Adrenal gland (tissue), 12 donors: ENCODE data around the gene TMED7. TPM values are rescaled to one million over a fixed set of nuclear protein-coding genes. Genes with fewer than 3 reads are reported as not detected.

Source experiments
- DNase-seq, 7 donors: peaks; one replicate each; pipeline ENCODE4 v3.0.0-alpha.2; 2019 to 2020
- H3K27ac ChIP-seq, 5 donors: fragments of 200-600 bp; sonication (generic) in 4 of 5; 1 replicate in 3 of 5; 2 replicates in 2 of 5; pipeline versions ENCODE4 v1.5.1 to v1.8.0; 2016 to 2020; ENCODE audit warnings: mild to moderate bottlenecking in 1 of 5
- H3K27me3 ChIP-seq: fragments of 200-600 bp; 2 replicates; pipeline ENCODE4 v1.8.0; 2021
- H3K36me3 ChIP-seq, 2 donors: fragments of 200-600 bp; replicated peaks in 1 of 2; 1 replicate in 1 of 2; 2 replicates in 1 of 2; pipeline versions ENCODE4 v1.5.1 to v1.8.0; 2018 to 2022
- H3K4me1 ChIP-seq, 2 donors: fragments of 200-600 bp; replicated peaks in 1 of 2; 1 replicate in 1 of 2; 2 replicates in 1 of 2; pipeline versions ENCODE4 v1.5.1 to v1.8.0; 2018 to 2021
- H3K4me3 ChIP-seq, 4 donors: fragments of 200-600 bp; sonication (generic) in 3 of 4; one replicate each; pipeline ENCODE4 v1.5.1; 2016 to 2018
- H3K9me3 ChIP-seq, 3 donors: fragments of 200-600 bp; sonication (generic) in 1 of 3; replicated peaks in 1 of 3; 1 replicate in 2 of 3; 2 replicates in 1 of 3; pipeline versions ENCODE4 v1.5.1 to v1.8.0; 2016 to 2021
- POLR2A ChIP-seq, 2 donors: fragments of 450-650 bp; IDR thresholded peaks; one replicate each; pipeline ENCODE4 v1.6.1; 2017; ENCODE audit warnings: antibody characterized with exemption in 2 of 2, mild to moderate bottlenecking in 2 of 2, moderate library complexity in 1 of 2
- WGBS, 4 donors: extraction: QIAGEN DNeasy Blood & Tissue Kit in 2 of 4; methylation state at CpG; one replicate each; pipeline versions ENCODE4 v1.1.5 to v1.1.7; 2013 to 2017; 5-methylcytosine and 5-hydroxymethylcytosine counted together
- intact Hi-C, 2 donors: fragments of 100-400 bp; cut with DNase I; formaldehyde crosslinking; loops; one replicate each; pipeline versions ENCODE4 v1.14.1 to v1.15.0; 2022 to 2023
- polyA plus RNA-seq, 3 donors: library from polyadenylated mRNA; stranded (reverse); fragments of 200-250 nt in 2 of 3; fragments of 350-450 nt in 1 of 3; fragmentation: Illumina TruSeq in 1 of 3; extraction: RNeasy Lipid Tissue Mini Kit (QIAGEN cat#74804) in 1 of 3; gene quantifications; one replicate each; pipeline ENCODE4 v1.2.3, GENCODE V29; 2013 to 2014
- total RNA-seq, 9 donors: library from RNA; depleted of rRNA in 4 of 9; stranded (reverse); fragments of >200 nt in 4 of 9; fragments of 120-200 nt in 1 of 9; fragmentation: NEBNext Ultra II Directional in 1 of 9; extraction: Animal tissue kit (Norgen Biotek cat#: 25700) in 1 of 9; gene quantifications; one replicate each; pipeline versions ENCODE4 v1.1.0 to v1.2.4, GENCODE V29; 2013 to 2023
- TF ChIP-seq, protein P1 (sequence below), 6 experiments: fragments of 450-650 bp in 4 of 6; fragments of 200-600 bp in 2 of 6; sonication (generic) in 1 of 6; IDR thresholded peaks; 1 replicate in 5 of 6; 2 replicates in 1 of 6; pipeline versions ENCODE4 v1.5.1 to v1.8.0; 2016 to 2021; ENCODE audit warnings: antibody characterized with exemption in 6 of 6, mild to moderate bottlenecking in 2 of 6, moderate library complexity in 1 of 6
- donor health status: healthy with polysubstance abuse.
- donor health status: Bipolar disorder and iron deficiency.
- donor health status: DM: yes; HTN: yes; CAD: no.
- donor health status: DM: no; HTN: no; CAD: no.
- donor health status: DM: no; HTN: no; CAD: no.
- donor health status: DM: yes; HTN: yes; CAD: no.

TMED7 gene
- total and polyA plus RNA-seq, 12 donors: 9.3 to 205 (median 87.2) TPM

DNA sequence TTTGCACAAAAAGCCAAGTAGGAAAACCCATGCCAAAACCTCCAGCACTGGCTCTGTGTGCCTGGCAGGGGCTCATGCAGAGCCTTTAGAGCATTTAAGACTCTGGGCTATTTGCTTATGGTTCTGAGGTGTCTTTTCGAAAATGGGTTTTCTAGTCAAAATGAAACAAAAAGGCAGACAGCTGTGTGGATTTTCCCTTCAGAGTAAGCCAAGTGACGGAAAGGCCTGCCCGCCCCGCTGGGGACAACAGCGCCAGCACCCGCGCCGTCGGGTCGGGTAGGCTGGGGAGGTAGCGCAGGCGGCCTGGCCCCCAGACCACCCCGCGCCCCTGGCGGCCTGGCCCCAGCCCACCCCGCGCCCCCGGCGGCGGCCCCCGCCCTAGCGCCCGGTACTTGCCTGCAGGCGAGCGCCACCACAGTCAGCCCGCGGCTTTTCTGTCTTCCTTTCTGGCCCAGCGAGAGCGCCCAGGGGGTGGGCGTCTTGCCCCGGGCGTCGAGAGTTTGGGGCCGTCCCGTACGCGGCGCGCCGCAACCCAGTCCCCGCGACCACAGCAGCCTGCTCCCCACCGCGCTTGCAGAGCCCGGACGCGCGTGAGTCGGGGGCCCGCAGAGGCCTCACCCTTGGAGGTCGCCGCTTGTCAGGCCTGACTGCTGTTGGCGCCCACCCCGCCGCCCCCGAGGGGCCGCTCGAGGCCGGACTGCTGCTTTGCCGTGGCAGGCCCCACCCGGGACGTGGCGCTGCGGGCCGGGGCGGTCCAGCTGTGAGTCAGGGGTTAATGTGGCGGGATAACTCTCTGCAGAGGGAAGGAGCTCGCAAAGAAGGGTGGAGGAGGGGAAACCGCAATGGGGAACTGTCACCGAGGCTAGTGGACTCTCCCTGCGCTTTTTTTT lies 23.9 kb downstream of the TMED7 start, which contains the start of gene TICAM2:
TSS of gene TICAM2 (minus strand) at position 779 of the 890 bp plus-strand sequence. CDS start 21,223 bp downstream, outside the sequence.
- TF ChIP-seq, protein P1, sequence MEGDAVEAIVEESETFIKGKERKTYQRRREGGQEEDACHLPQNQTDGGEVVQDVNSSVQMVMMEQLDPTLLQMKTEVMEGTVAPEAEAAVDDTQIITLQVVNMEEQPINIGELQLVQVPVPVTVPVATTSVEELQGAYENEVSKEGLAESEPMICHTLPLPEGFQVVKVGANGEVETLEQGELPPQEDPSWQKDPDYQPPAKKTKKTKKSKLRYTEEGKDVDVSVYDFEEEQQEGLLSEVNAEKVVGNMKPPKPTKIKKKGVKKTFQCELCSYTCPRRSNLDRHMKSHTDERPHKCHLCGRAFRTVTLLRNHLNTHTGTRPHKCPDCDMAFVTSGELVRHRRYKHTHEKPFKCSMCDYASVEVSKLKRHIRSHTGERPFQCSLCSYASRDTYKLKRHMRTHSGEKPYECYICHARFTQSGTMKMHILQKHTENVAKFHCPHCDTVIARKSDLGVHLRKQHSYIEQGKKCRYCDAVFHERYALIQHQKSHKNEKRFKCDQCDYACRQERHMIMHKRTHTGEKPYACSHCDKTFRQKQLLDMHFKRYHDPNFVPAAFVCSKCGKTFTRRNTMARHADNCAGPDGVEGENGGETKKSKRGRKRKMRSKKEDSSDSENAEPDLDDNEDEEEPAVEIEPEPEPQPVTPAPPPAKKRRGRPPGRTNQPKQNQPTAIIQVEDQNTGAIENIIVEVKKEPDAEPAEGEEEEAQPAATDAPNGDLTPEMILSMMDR (IDR thresholded peaks at IDR 0.05): peak in 3 of 6 experiments; percentile 9 to 43 (median 10)
- TF ChIP-seq POLR2A (IDR thresholded peaks at IDR 0.05): peak; percentile 52 to 61
- H3K9me3 ChIP-seq: no peaks in the 10 kb centered on the region
- H3K4me3 ChIP-seq: peak within 1 kb of the TSS; percentile 56 to 96 (median 78)
- H3K27me3 ChIP-seq: no peaks in the 10 kb centered on the region
- WGBS, 4 donors: 0 to 1% (median 0%) methylated on average over 8 to 71 of the region's 71 CpGs
- H3K4me1 ChIP-seq: peaks cover 0 to 39% of the 10 kb centered on the region in 2 donors
- DNase-seq: peak; percentile 75 to 85 (median 81)
- peak within 1 kb of the TSS; percentile 35 to 97 (median 94) for H3K27ac ChIP-seq
- intact Hi-C loops: no loop called here
- H3K36me3 ChIP-seq: no peaks in the 10 kb centered on the region

DNA sequence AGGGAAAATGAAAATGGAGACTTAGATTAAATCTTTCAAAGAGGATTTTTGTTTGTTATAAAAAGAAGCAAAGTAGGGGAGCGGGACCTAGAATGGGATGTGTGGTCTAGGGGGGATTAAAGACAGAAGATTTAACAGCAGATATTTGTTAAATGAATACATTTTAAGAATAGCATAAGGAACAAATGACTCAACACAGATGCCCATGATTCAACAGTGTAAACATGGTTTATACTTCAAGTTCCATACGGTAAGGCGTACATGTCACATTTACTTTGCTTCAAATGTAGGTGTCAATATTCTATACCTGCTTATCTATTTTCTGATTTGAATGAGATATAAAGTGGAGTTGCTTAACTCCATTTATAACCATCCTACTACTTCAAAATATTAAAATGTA lies 25.1 kb downstream of the TMED7 start:
- Histone ChIP-seq H3K27ac (no peak overlapping the region), H3K9me3 (no peaks in the 10 kb centered on the region), H3K27me3 (no peaks in the 10 kb centered on the region), H3K4me3 (peak overlapping the region in 1 of 4 donors; percentile 61), H3K4me1 (peaks cover 0 to 39% of the 10 kb centered on the region in 2 donors), H3K36me3 (no peaks in the 10 kb centered on the region)
- DNase-seq: no peak
- intact Hi-C loops: no loop called here
- WGBS, 4 donors: 83 to 95% (median 94%) methylated on average over 3 of the region's 3 CpGs
- no peak for TF ChIP-seq POLR2A (IDR thresholded peaks at IDR 0.05)
- TF ChIP-seq, protein P1 (IDR thresholded peaks at IDR 0.05): no peak

DNA sequence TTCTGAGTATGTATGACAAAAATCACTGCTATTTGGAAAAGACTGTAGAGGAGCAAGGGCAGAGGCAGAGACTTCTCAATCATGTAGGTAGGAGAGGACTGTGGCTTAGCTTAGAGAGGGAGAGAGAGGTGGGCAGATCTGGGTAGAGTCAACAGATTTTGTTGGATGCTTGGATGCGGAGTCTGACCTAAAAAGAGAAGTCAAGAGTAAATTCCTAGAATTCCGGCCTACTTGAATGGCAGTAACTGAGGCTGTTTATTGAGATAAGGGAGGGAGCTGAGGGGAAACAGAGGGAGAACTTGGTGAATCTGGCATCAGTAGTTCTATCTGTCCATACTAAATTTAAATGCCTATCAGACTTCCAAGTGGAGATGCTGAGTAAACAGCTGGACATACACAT lies 25.9 kb downstream of the TMED7 start:
- H3K36me3 ChIP-seq: no peaks in the 10 kb centered on the region
- no peak overlapping the region for H3K4me3 ChIP-seq
- H3K27ac ChIP-seq: peak overlapping the region in 2 of 5 donors; percentile 17 to 33
- WGBS, 4 donors: 69 to 81% (median 72%) methylated on average over 2 of the region's 2 CpGs
- intact Hi-C loops: no loop called here
- no peaks in the 10 kb centered on the region for H3K9me3 ChIP-seq
- H3K27me3 ChIP-seq: no peaks in the 10 kb centered on the region
- H3K4me1 ChIP-seq: peaks cover 0 to 39% of the 10 kb centered on the region in 2 donors
- DNase-seq: no peak
- TF ChIP-seq, protein P1 (IDR thresholded peaks at IDR 0.05): no peak
- TF ChIP-seq POLR2A (IDR thresholded peaks at IDR 0.05): no peak

DNA sequence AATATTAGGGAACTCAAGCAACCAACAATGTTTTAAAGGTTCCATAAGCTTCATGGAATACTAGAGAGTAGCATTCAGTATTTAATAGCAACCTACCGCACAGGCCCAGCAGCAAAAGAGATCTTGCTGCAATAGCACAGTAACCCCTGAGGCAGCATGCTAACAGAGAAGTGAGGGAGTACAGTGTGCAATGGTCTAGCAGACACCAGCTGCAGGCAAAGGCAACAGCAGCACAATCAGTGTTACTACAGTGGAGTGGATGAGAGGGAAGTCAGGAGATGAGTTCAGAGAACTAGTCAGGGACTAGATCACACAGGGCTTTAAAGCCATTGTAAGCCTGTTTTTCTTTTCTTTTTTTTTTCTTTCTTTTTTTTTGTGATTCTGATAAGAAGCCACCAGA lies 26.3 kb downstream of the TMED7 start:
- Histone ChIP-seq H3K9me3 (no peaks in the 10 kb centered on the region), H3K4me3 (no peak overlapping the region), H3K36me3 (no peaks in the 10 kb centered on the region), H3K4me1 (peaks cover 0 to 39% of the 10 kb centered on the region in 2 donors), H3K27ac (peak overlapping the region in 1 of 5 donors; percentile 33), H3K27me3 (no peaks in the 10 kb centered on the region)
- peak in 6 of 7 donors; percentile 21 to 75 (median 27) for DNase-seq
- WGBS, 4 donors: 45 to 68% (median 65%) methylated on average over 1 of the region's 1 CpG
- intact Hi-C loops: no loop called here
- TF ChIP-seq POLR2A (IDR thresholded peaks at IDR 0.05): no peak
- TF ChIP-seq, protein P1 (IDR thresholded peaks at IDR 0.05): no peak
